GM23338 (cell line): ENCODE results near the gene MAP2K5. TPM values are rescaled to one million over a fixed set of nuclear protein-coding genes. Genes with fewer than 3 reads are reported as not detected.

Experiments
- ATAC-seq: fragments of 200-7000 bp; cut with Tn5 transposase; 3 replicates; pipeline ENCODE4 v1.9.1; 2020
- DNase-seq: peaks from one replicate; pipeline ENCODE4 v3.0.0-alpha.2; 2015; ENCODE audit warnings: low spot score
- H2AFZ ChIP-seq: fragments of 200-600 bp; sonication (generic); 2 replicates; pipeline ENCODE4 v1.8.0; 2016; ENCODE audit warnings: antibody characterized with exemption, mild to moderate bottlenecking, moderate library complexity
- H3F3A ChIP-seq: fragments of 200-600 bp; sonication (generic); replicated peaks from 2 replicates; pipeline ENCODE4 v1.8.0; 2017; ENCODE audit warnings: antibody characterized with exemption, mixed run types, low read depth
- H3K27ac ChIP-seq: fragments of 200-600 bp; sonication (generic); 2 replicates; pipeline ENCODE4 v1.6.1; 2016; ENCODE audit warnings: low read depth
- H3K27me3 ChIP-seq: fragments of 200-600 bp; sonication (generic); 2 replicates; pipeline ENCODE4 v1.8.0; 2016; ENCODE audit warnings: mild to moderate bottlenecking, mixed run types, moderate library complexity; ENCODE audit not compliant: insufficient read depth
- H3K36me3 ChIP-seq: fragments of 200-600 bp; sonication (generic); 2 replicates; pipeline ENCODE4 v1.8.0; 2016; ENCODE audit warnings: mild to moderate bottlenecking; ENCODE audit not compliant: insufficient read depth
- H3K4me1 ChIP-seq: fragments of 200-600 bp; sonication (generic); 2 replicates; pipeline ENCODE4 v1.8.0; 2016; ENCODE audit warnings: mild to moderate bottlenecking, moderate library complexity; ENCODE audit not compliant: insufficient read depth
- H3K4me2 ChIP-seq: fragments of 200-600 bp; sonication (generic); 2 replicates; pipeline ENCODE4 v1.7.1; 2017; ENCODE audit warnings: mixed run types
- H3K4me3 ChIP-seq: fragments of 200-600 bp; sonication (generic); 2 replicates; pipeline ENCODE4 v1.6.1; 2016; ENCODE audit warnings: mixed run types
- H3K79me2 ChIP-seq: fragments of 200-600 bp; sonication (generic); replicated peaks from 2 replicates; pipeline ENCODE4 v1.8.0; 2017; ENCODE audit warnings: mild to moderate bottlenecking; ENCODE audit not compliant: insufficient read depth
- H3K9me2 ChIP-seq: fragments of 200-600 bp; sonication (generic); 2 replicates; pipeline ENCODE4 v1.8.0; 2017; ENCODE audit not compliant: insufficient read depth
- H4K20me1 ChIP-seq: fragments of 200-600 bp; sonication (generic); replicated peaks from 2 replicates; pipeline ENCODE4 v1.8.0; 2017; ENCODE audit warnings: mild to moderate bottlenecking; ENCODE audit not compliant: insufficient read depth
- H3K27ac Mint-ChIP-seq: 2 replicates; pipeline ENCODE4 v1.8.0; 2020; ENCODE audit warnings: inconsistent platforms, mild to moderate bottlenecking, moderate library complexity, mixed read lengths
- H3K27me3 Mint-ChIP-seq: 3 replicates; pipeline ENCODE4 v1.8.0; 2022; ENCODE audit warnings: low read depth, mild to moderate bottlenecking, moderate library complexity, mixed read lengths, inconsistent platforms; ENCODE audit not compliant: insufficient read depth, poor library complexity
- H3K36me3 Mint-ChIP-seq: 3 replicates; pipeline ENCODE4 v1.8.0; 2021; ENCODE audit warnings: low read depth, mild to moderate bottlenecking, inconsistent platforms, moderate library complexity, mixed read lengths
- H3K4me1 Mint-ChIP-seq: 3 replicates; pipeline ENCODE4 v1.8.0; 2020; ENCODE audit warnings: mild to moderate bottlenecking, inconsistent platforms, mixed read lengths
- H3K4me3 Mint-ChIP-seq: 3 replicates; pipeline ENCODE4 v1.8.0; 2021; ENCODE audit warnings: moderate library complexity, mild to moderate bottlenecking, inconsistent platforms, mixed read lengths
- H3K9me3 Mint-ChIP-seq: 3 replicates; pipeline ENCODE4 v1.8.0; 2020; ENCODE audit warnings: moderate library complexity, mild to moderate bottlenecking, inconsistent platforms, mixed read lengths
- CREB1 ChIP-seq: fragments of 250-450 bp; sonication (Bioruptor Pico); IDR thresholded peaks from 2 replicates; pipeline ENCODE4 v1.5.0; 2020; ENCODE audit warnings: low read depth, mild to moderate bottlenecking, moderate library complexity
- CTCF ChIP-seq, 2 experiments: fragments of 200-600 bp in 1 of 2; sonication (generic) in 1 of 2; conservative IDR thresholded peaks; 2 replicates each; pipeline versions ENCODE4 v1.5.1 to v1.6.1; 2016 to 2017; ENCODE audit warnings: antibody characterized with exemption in 2 of 2, low read depth in 2 of 2, mild to moderate bottlenecking in 2 of 2, moderate library complexity in 1 of 2
- ETS1 ChIP-seq: IDR thresholded peaks from 2 replicates; pipeline ENCODE4 v1.6.1; 2016; ENCODE audit warnings: antibody characterized with exemption
- EZH2 ChIP-seq: fragments of 200-600 bp; sonication (generic); IDR thresholded peaks from one replicate; pipeline ENCODE4 v1.8.0; 2017; ENCODE audit warnings: antibody characterized with exemption, mild to moderate bottlenecking, low read depth; ENCODE audit not compliant: unreplicated experiment
- EZH2phosphoT487 ChIP-seq: fragments of 200-600 bp; sonication (generic); IDR thresholded peaks from one replicate; pipeline ENCODE4 v1.8.1; 2018; ENCODE audit warnings: antibody characterized with exemption; ENCODE audit not compliant: unreplicated experiment
- JUNB ChIP-seq: IDR thresholded peaks from one replicate; pipeline ENCODE4 v1.6.1; 2016; ENCODE audit warnings: antibody characterized with exemption; ENCODE audit not compliant: unreplicated experiment
- NANOG ChIP-seq: IDR thresholded peaks from 2 replicates; pipeline ENCODE4 v1.6.1; 2016; ENCODE audit warnings: antibody characterized with exemption, borderline replicate concordance
- POLR2AphosphoS5 ChIP-seq: IDR thresholded peaks from 2 replicates; pipeline ENCODE4 v1.6.1; 2016; ENCODE audit warnings: antibody characterized with exemption, low read depth
- REST ChIP-seq: IDR thresholded peaks from one replicate; pipeline ENCODE4 v1.6.1; 2018; ENCODE audit warnings: antibody characterized with exemption; ENCODE audit not compliant: unreplicated experiment
- STAT1 ChIP-seq: IDR thresholded peaks from one replicate; pipeline ENCODE4 v1.6.1; 2016; ENCODE audit warnings: antibody characterized with exemption; ENCODE audit not compliant: unreplicated experiment
- ZNF114 ChIP-seq: fragments of 250-450 bp; sonication (Bioruptor Pico); IDR thresholded peaks from 2 replicates; pipeline ENCODE4 v1.5.0; 2020; ENCODE audit warnings: mild to moderate bottlenecking, moderate library complexity
- ZNF331 ChIP-seq: fragments of 250-450 bp; sonication (Bioruptor Pico); IDR thresholded peaks from 2 replicates; pipeline ENCODE4 v1.5.0; 2020; ENCODE audit warnings: low read depth, mild to moderate bottlenecking, moderate library complexity
- ZNF462 ChIP-seq: fragments of 250-450 bp; sonication (Bioruptor Pico); IDR thresholded peaks from 2 replicates; pipeline ENCODE4 v1.5.0; 2020; ENCODE audit warnings: mild to moderate bottlenecking, moderate library complexity
- polyA plus RNA-seq: library from polyadenylated mRNA; unstranded; fragments of >200 nt; fragmentation: Nextera tagmentation; extraction: Ambion mirVana; gene quantifications from 2 replicates; pipeline ENCODE4 v1.2.1, GENCODE V29; 2016
- total RNA-seq: library from RNA; depleted of rRNA; stranded (reverse); fragments of >200 nt; shearing (Covaris generic); gene quantifications from 2 replicates; pipeline ENCODE4 v1.2.3, GENCODE V29; 2014

MAP2K5 gene
- total and polyA plus RNA-seq, 2 experiments from 2014 or later: 6.5 to 13.6 TPM

- H3K36me3 ChIP-seq: peaks cover 3% of the 10 kb centered on the region; the same call in 1 of the 2 replicates
These were observed 311.0 kb downstream of the MAP2K5 start for GRCh38 chr15:67853454-67853853.

More at GRCh38 chr15:67853454-67853853, 311.0 kb downstream of the MAP2K5 start:
- Histone ChIP-seq H4K20me1 (no peaks in the 10 kb centered on the region), H2AFZ (peak overlapping the region; percentile 95; the same call in 1 of the 2 replicates), H3K4me3 (no peak overlapping the region), H3K4me1 (peaks cover 34% of the 10 kb centered on the region), H3K79me2 (no peaks in the 10 kb centered on the region), H3F3A (no peaks in the 10 kb centered on the region), H3K9me2 (peaks cover 5% of the 10 kb centered on the region; the same call in 1 of the 2 replicates), H3K27me3 (no peaks in the 10 kb centered on the region), H3K4me2 (peak overlapping the region; percentile 17), H3K27ac (peak overlapping the region; percentile 72; the same call in 1 of the 2 replicates)
- ATAC-seq (peak; percentile 31), DNase-seq (no peak)
- Mint-ChIP-seq H3K27ac (0 out of 2 replicates have a peak overlapping the region, but pooled peaks have one; percentile 66), H3K4me1 (peaks cover 47% of the 10 kb centered on the region), H3K4me3 (no peak overlapping the region), H3K36me3 (no peaks in the 10 kb centered on the region), H3K9me3 (no peaks in the 10 kb centered on the region; the same call in 2 of the 3 replicates), H3K27me3 (peaks cover 11% of the 10 kb centered on the region)
- no peak for TF ChIP-seq NANOG
- TF ChIP-seq POLR2AphosphoS5: no peak
- TF ChIP-seq REST: no peak
- no peak for TF ChIP-seq ZNF331 (CRISPR knock-in tag)
- no peak for TF ChIP-seq EZH2phosphoT487
- TF ChIP-seq CTCF (conservative IDR thresholded peaks at IDR 0.05; ENCODE audit: low read depth in 2 of 2): no peak
- TF ChIP-seq JUNB: no peak
- no peak for TF ChIP-seq ZNF462
- TF ChIP-seq ZNF114 (CRISPR knock-in tag): no peak
- no peak for TF ChIP-seq CREB1
- TF ChIP-seq STAT1: no peak
- TF ChIP-seq EZH2: no peak
- TF ChIP-seq ETS1: no peak
